GM19240 (cell line): ENCODE measurements around the gene CDCA3.
A peak's percentile ranks its signal among the peaks of the same experiment; 100 is the strongest.
"Not testable (repeated sequence)": the region's sequence is repeated elsewhere in the genome, so short reads cannot be mapped to it uniquely, and the experiment has no call there.

ENCODE experiments used
- DNase-seq: peaks from one replicate; pipeline ENCODE4 v3.0.0; 2011; ENCODE audit warnings: low spot score; ENCODE audit not compliant: insufficient read length

The CDCA3 gene

DNA sequence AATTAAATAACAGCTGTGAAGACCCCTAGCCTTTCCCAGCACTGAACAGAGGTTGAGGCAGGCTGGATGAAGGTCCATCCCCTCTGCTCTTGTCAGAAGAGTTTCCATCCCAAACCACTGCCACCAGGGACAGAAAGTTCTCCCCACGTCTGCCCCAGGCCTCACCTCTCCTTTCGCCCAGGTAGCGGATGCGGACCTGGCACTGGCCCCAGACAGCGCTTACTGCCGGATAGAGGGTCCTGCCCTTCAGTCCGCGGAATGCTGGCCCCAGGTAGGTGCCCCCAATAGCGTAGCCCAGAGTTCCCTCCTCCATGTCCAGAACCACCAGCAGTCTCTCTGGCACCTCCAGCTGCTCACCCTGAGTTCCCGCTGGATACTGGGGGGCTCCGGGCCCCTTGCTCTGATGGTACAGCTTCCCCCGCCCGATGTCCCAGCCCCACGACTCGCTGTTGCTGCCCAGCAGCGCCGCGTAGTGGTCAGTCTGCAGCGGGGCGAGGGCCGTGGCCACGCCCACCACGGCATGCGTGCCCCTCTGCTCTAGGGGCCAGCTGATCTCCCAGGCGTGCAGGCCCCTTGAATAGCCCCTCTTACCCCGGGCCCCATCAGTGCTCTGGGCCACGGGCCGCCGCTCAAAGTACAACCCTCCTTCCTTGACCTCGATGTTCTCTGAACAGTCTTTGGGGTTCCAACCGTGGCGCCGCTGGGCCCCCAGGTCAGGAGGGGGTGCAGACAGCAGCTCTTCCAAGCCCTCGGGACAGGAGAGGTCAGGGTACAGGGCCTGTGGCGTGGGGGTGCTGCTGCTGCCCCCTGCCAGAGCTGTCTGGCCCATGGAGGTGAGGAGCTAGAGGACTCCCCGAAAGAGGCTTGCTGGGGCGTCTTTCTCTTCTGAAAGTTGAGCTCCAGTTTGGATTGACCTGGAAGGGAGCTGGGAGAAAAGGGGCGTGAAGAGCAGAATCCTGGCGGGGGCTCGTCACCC lies 21.3 kb upstream of the CDCA3 start:
- DNase-seq = peak; percentile 69

DNA sequence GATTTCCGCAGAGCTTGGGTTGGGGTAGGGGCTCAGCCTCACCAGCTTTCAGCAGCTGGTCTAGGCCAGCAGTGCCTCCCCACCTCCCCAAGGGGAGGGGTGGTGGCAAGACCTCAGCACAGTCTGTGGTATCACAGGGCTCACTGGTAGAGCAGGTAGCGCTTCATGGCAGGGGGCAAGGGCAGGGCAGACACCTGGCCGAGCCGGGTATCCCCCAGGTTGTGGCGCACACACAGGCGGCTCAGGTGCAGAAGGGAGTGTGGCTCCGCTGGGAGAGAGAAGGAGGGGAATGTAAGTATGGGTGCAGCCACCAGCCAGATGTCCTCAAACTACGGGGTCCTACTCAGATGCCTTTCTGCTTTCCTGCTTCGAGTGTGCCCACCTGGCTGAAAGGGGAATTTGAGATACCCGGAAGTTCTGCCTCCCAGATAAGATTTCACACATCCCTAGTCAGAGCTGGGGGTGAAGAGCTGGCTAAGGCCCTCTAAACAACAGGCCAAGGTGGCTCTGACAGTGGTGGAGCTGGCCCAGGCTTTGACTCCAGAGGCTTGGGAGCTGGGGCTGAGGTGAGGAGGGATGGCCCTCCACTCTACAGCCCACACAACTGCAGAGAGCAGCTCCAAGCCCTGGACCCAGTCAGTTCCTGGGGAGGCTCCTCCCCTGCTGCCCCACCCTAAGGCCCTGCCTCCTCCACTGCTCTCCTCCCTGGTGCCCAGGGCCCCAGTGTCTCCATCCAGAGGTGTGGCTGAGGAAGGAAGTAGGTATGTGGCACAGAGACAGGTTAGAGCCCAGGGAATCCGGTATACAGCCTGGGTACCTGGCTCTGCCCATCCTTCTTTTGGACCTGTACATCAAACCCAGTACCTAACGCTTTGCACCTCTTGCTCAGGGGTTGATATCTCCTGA lies 20.2 kb upstream of the CDCA3 start:
- DNase-seq = no peak

DNA sequence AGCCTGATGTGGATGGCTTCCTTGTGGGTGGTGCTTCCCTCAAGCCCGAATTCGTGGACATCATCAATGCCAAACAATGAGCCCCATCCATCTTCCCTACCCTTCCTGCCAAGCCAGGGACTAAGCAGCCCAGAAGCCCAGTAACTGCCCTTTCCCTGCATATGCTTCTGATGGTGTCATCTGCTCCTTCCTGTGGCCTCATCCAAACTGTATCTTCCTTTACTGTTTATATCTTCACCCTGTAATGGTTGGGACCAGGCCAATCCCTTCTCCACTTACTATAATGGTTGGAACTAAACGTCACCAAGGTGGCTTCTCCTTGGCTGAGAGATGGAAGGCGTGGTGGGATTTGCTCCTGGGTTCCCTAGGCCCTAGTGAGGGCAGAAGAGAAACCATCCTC lies 19.2 kb upstream of the CDCA3 start:
- not testable (repeated sequence) for DNase-seq

DNA sequence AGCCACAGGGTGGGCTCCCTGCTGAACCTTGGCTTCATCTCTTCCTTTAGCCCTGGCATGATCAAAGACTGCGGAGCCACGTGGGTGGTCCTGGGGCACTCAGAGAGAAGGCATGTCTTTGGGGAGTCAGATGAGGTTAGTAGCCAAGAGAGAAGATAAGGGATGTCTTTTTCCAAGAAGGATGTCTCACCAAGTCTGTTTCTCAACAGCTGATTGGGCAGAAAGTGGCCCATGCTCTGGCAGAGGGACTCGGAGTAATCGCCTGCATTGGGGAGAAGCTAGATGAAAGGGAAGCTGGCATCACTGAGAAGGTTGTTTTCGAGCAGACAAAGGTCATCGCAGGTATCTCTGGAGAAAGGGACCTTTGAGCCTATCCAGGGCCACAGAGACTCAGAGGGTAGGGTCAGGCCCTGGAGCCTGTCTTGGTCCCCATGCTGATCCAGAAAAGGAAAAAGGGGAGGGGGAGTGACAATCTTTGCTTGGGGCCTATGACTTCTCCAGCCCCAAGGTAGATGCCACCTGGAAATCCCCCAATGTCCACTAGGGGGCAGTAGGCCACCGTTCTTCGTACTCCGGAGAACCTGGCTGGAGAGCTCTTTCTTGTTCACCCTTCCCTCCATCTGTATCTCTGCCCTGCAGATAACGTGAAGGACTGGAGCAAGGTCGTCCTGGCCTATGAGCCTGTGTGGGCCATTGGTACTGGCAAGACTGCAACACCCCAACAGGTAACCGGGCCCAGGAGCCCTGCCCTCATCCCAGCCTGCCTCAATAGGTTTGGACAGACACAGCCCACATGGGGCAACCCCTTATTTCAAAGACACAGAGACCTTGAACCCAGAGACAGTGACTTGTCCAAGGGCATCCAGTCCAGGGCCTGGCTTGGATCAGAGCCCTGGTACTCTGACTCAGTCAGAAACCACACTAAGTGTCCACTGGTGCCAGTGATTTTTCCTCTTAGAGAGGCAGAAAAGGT lies 18.2 kb upstream of the CDCA3 start:
- DNase-seq = peak; percentile 67

DNA sequence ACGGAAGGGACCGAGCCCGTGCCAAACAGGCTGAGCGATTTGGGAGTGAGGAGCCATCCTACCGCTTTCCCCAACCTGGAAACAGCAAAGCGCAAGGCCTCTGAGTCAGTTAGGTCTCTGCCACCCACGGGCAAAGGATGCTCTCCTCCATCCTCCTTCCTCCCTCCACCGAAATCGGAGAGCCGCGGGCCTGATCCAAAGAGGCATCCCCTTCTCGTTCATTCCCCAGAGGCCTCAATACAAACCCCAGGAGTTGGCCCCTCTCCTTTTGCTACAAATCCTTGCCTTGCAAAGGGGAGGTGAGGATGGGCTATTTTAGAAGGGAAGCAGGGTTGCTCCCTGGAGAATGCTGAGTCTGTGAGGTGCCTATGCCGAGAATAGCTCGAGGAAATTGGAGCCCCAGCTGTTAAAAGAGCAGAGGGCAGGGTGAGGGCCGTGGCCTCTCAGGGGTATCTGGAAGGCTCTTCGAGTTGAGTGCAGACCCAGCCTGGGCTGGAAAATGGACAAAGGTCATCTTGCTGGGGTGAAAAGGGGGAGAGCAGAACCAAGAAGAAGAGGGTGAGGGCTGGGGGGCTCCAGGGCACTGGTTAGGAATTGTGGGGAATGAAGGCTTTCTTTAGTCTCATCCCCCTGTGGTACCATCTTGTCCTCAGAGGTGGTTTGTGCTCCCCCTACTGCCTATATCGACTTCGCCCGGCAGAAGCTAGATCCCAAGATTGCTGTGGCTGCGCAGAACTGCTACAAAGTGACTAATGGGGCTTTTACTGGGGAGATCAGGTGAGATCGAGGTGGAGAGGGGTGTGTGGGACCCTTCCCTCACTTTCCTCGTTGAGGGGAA lies 17.3 kb upstream of the CDCA3 start:
- DNase-seq = no peak

DNA sequence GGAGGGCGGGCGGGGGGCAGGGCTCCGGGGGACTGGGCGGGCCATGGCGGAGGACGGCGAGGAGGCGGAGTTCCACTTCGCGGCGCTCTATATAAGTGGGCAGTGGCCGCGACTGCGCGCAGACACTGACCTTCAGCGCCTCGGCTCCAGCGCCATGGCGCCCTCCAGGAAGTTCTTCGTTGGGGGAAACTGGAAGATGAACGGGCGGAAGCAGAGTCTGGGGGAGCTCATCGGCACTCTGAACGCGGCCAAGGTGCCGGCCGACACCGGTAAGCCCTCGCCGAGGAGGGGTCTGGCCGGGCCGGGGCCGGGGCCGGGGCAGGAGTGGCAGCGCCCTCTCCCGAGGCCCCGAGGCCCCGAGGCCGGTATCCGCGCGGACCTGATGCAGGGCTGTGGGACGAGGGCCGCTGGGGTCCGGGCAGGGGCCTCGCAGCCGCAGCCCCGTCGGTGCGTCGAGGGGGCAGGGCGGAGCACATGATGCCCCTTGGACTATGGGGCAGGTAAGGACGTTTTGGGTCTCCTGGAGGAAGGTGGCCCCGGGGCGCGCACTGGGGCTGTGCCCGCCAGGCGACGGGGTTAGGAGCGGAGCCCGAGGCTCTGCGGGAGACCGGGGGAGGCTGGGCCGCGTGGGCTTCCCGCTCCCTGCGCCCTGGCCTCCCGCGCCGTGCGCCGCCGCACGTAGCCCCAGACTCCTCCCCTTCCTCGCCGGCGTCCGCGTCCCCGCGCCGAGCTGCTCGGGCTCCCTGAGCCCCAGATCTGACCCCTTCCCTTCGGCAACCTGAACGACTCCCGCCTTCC lies 16.5 kb upstream of the CDCA3 start, which contains the start of gene TPI1:
TSS of gene TPI1 (plus strand) at position 119 of the 798 bp plus-strand sequence. CDS start at position 155, 36 bp downstream.
- peak; percentile 76 for DNase-seq

DNA sequence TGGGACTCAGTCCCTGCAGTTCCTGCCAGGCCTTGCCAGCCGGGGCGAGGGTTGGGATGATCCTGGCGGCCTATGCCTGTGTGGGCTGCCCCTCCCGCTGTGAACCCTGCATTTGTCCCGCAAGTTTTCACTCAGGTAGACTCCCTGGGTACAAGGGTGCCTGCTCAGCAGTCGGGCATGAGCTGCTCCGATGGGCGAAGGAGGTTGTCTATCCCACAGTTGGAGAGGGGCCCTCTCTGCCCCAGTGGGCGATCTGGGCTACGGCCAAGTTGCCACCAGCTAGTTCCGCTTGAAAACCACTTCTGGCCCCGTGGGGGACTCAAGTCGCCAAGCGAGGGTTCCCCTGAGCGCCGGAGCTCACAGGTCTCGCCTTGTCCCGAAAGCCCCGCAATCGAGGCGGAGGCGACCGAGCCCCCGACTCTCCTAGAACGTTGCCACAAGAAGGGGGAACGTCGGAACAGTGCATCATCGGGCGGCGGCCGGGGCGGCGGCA lies 15.9 kb upstream of the CDCA3 start:
- no peak for DNase-seq

DNA sequence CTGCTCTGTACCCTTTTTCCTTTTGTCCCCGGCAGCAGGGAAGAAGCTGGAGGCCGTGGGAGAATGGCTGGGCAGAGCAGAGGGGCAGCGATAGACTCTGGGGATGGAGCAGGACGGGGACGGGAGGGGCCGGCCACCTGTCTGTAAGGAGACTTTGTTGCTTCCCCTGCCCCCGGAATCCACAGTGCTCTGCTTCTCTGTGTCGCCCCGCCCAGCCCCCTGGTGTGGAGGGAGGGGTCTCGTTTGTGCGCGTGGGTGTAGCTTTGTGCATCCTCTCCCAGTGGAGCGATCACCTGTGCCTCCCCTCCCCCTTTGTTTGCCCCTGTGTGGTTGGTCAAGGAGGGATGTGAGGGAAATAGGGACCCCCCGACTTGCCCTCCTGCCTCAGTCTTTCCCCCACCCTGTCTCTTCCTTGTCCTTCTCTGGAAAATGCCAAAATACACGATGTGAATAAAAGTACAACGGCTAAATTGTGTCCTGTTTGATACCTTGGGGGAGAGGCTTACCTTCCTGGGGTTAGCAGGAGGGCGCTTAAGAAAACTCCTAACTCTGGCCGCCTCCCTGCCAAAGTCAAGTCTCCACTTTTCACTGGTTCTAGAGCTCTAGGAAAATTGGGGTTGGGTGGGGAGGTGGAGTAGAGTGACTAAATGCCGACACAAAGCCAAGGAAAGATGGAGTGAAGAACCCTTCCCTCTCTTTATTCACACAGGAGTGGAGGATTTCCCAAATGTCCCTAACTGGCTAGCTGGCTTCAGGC lies 15.3 kb upstream of the CDCA3 start:
- no peak for DNase-seq

DNA sequence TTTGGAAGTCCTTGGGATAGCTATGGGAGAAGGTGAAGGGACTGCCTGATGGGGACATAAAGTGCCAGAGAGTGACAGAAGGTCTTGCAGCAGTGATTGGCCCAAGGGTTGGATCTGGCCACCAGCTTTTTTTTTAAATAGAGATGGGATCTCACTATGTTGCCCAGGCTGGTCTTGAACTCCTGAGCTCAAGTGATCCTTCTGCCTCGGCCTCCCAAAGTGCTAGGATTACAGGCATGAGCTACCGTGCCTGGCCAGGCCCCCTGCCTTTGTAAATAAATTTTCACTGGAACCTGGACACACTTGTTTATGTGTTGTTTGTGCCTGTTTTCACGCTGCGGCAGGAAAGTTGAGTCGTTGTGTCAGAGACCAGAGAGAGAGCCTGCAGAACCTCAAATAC lies 14.2 kb upstream of the CDCA3 start:
- not testable (repeated sequence) for DNase-seq

DNA sequence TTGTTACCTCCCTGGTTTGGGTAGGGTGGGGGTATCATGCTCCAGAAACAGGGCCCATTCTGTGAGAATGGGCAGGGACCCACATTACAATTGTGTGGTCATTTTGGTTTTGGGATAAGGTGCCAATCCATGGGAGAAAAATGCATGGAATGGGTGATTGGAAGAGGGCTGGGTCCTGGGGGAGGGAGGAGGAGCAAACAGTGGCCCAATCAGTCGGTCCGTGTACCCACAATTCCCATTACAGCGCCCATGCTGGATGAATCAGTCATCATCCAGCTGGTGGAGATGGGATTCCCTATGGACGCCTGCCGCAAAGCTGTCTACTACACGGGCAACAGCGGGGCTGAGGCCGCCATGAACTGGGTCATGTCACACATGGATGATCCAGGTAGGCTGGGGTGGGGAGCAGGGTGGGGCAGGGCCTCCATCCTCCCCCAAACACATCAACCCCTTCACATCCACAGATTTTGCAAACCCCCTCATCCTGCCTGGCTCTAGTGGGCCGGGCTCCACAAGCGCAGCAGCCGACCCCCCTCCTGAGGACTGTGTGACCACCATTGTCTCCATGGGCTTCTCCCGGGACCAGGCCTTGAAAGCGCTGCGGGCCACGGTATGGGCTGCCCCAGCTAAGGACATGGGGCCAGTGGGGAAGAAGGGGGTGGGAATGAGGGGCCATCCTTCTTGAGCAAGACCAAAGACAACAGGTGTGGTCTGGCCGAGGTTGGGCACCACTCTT lies 12.7 kb upstream of the CDCA3 start:
- no peak for DNase-seq

DNA sequence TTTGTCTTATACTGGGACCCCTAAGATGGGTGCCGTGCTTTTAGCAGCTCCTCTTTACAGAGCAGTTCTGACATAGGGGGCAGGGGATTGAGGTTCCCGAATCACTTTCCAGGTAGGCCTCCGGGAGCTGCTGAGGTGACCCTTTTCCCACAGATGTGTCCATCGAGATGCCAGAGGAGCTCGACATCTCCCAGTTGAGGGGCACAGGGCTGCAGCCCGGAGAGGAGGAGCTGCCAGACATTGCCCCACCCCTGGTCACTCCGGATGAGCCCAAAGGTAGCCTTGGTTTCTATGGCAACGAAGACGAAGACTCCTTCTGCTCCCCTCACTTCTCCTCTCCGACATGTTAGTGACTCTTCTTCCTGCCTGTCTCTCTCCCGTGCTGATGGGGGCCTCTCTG lies 11.9 kb upstream of the CDCA3 start:
- DNase-seq = no peak

DNA sequence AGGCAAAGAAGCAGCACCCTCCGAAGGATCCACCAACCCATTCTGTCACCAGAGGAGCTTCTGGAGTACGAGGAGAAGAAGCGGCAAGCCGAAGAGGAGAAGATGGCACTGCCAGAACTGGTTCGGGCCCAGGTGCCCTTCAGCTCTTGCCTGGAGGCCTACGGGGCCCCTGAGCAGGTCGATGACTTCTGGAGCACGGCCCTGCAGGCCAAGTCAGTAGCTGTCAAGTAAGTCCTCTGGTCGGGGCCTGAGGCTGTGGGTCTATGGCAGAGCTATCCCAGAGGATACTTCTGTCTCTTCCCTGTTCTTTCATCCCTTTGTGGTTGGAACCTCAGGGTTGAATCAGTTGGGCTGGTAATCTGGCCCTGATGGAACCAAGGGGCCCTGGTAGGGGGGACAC lies 10.3 kb upstream of the CDCA3 start:
- DNase-seq = no peak

DNA sequence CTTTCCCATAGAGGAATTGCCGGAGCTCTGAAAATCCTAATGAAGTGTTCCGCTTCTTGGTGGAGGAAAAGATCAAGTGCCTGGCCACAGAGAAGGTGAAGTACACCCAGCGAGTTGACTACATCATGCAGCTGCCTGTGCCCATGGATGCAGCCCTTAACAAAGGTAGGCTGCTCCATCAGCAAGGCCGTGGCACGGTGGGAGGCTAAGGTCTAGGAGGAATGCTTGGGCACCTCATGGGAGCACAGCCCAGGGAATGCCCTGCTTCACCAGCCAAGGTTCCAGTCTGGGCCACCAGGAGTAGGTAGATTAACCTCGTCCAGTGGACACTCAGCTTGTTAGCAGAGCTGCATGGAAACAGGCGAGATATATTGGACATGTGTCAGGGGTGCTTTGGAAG lies 9.9 kb upstream of the CDCA3 start:
- no peak for DNase-seq

DNA sequence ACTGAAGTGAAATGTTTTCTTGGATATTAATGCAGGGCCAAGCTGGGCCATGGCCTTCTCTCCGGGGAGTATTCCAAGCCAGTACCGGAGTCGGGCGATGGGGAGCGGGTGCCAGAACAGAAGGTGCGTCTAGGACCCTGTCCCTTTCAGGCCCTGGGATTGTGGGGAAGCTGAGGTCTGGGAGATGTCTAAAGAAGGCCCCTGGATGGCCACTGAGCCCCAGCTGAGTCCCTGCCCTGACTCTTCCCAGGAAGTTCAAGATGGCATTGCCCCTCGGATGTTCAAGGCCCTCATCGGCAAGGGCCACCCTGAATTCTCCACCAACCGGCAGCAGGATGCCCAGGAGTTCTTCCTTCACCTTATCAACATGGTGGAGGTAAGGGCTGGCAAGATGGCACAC lies 9.0 kb upstream of the CDCA3 start:
- no peak for DNase-seq

DNA sequence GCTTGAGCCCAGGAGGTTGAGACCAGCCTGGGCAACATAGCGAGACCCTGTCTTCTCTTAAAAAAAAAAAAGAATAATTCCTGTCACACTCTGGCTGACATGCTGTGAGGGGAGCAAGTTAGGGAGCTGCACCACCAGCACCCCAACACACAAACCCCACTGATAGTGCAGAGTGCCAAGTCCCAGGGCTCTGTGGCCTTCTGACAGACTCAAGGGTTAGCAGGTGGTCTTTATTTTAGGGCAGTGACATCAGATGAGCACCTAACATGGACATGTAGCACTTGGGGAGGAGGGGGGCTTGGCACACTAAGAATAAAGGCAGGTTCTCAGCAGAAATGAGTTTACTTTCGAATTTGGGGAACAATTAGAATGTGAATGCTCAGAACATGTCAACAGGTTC lies 7.7 kb upstream of the CDCA3 start:
- DNase-seq = no peak

DNA sequence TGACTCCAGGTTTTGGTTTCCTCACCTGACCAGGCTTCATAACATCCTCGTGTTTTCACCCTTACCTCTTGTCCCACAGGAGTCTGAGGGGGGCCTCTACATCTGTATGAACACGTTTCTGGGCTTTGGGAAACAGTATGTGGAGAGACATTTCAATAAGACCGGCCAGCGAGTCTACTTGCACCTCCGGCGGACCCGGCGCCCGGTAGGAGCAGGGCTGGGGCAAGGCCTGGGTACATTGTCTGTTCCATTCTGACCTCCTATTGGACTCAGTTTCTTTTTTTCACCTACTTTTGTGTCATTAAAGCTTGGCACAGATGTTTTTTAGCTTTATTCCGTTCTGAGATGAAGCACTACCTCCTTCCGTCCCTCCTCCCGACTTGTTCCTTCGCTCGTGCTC lies 4.2 kb upstream of the CDCA3 start:
- DNase-seq = no peak

DNA sequence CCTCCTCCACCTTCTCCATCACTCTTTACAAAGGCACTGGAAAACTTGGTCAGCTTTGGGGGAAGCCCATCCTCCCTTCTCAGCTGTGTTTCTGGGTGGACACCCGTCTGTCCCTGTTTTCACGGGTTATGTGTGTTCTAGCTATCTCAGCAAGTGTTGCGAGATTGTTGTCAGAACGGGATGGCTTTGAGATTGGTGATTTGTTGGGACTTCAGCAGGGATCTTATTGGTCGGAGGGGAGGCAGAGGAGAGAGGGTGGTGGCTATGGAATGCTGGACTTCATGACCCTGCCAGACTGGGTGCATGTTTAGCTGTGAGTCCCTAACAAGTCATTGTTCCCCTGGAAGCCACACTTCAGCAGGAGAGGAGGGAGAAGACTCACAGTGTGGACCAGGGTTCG lies 3.0 kb upstream of the CDCA3 start:
- DNase-seq = no peak

DNA sequence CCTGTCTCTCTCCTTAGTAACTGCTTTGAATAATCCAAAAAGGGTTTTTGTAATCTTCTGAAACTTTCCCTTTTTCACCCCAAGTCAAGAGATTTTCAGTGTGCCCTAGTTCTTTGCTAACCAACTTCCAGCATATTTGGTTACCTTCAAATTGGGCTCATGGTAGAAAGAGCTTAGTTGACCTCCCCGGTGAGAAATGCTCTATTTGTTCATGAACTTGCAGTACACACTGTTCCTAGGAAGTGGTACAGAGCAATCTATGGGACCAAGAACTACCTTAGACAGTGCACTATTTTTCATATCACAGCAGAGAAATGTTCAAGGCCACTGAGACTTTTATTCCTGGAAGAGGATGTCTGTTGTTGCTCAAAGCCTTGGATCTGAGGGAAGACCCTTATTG lies 2.5 kb upstream of the CDCA3 start:
- DNase-seq = no peak
